ENCODE results near the gene ZFP92.

ZFP92 gene

DNA sequence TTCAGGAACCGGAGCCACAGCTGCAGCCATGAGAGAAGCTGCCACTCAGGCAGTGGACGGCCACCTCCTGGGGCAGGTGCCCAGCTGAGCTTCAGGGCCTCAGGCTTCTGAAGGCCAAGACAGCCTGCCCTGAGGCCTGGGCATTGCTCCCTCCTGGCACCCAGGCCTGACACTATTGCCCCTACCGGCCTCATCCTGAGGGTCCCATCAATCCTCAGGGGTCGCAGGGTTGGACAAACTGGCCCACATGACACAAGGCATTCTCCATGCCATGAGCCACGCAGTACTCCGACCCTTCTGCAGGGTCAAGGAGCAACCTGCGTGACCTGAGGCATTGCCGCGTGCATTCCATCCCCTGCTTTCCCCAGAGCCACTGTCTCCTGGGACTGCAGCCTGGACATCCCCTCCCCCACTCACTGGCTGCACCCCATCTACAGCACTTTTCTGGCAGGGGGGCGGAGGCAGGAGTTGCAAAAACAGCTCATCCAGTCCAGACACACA, 3.0 kb upstream of the ZFP92 start:
- DNase-seq (ENCODE audit: low read depth, low spot score), result no peak

- no peak for DNase-seq (ENCODE audit: low read depth, low spot score)
Measured at GRCh38 chrX:153408871-153409351, 2.4 kb upstream of the ZFP92 start.

GRCh38 chrX:153409414-153410101, 1.7 kb upstream of the ZFP92 start:
- DNase-seq (ENCODE audit: low read depth, low spot score), result no peak

DNA sequence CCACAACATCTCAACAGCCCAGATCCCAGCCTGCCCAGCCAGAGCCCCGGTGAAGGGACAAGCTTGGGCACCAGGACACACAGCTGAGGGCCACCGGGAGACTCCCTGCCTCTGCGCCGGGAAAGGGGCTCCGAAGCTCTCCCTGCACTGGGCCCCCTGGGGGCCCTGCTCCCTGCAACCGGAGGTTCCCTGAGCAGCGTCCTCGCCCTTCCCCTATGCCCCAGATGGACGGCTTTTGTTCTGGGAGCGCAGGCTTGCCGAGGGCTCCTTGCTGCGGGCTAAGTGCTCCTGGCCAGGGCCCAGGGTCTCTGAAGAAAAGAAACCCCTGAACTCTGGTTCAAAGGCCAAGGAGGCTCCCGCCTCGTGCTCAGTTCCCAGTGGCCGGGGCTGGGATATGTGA, 899 bp upstream of the ZFP92 start:
- DNase-seq (ENCODE audit: low read depth, low spot score), result no peak

- no peak for DNase-seq (ENCODE audit: low read depth, low spot score)
Measured at GRCh38 chrX:153410888-153411254, 401 bp upstream of the ZFP92 start.

- no peak for DNase-seq (ENCODE audit: low read depth, low spot score)
Measured at GRCh38 chrX:153411988-153412574, 809 bp downstream of the ZFP92 start.

GRCh38 chrX:153412746-153413720, 1.8 kb downstream of the ZFP92 start:
- no peak for DNase-seq (ENCODE audit: low read depth, low spot score)

- DNase-seq (ENCODE audit: low read depth, low spot score), result no peak
Measured at GRCh38 chrX:153413731-153414130, 2.5 kb downstream of the ZFP92 start.

DNA sequence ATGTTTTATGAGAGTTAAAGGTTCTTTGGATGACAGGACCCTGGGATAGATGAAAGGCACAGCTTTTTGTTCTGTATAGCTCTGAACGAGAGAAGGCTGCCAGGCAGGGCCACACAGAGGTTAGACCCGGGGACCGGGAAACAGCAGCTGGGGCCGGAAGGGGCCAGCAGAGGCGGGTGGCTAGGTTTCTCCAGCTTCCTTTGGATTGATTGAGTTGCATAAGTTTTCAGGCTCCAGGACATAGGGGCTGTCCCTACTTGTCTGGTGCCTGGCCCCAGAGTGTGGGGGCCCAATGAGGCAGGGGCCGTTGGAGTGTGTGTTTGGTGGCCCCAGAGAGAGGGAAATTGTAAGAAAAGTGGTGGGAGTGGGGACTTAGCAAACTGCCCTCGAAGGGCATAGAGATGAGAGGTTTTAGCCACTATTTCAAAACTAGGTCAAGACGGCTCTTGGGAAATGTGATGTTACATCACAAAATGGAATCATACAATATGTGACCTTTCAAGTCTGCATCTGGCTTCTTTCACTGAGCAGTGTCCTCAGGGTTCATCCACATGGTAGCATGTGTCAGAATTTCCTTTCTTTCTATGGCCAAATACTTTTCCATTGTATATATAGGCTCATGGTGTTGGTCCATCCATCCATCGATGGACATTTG, 3.7 kb downstream of the ZFP92 start:
- DNase-seq (ENCODE audit: low read depth, low spot score), result no peak

DNA sequence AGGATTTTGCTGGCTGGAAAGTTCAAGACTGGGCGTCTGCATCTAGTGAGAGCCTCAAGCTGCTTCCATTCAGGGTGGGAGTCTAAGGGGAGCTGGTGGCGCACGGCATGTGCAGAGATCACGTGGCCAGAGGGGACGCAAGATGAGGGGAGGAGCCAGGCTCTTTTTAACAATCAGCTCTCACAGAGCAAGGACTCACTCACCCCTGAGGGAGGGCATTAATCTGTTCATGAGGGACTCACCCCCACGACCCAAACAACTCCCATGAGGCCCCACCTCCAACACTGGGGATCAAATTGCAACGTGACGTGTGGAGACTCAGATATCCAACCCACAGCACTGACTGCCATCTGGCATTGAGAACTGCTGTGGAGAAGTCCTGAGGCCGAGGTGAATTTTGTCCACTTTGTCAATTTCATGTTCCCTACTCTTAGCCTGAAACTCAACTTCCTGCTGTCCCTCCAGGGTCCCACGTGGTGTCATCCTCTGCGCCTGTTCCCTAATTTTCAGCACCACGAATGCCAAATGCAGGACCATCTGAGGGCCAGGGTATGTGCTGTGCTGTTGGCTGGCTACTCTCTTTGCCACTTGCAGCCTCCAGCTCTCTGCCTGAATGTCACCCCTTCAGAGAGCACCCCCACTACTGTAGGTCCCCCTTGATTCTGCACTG, 5.6 kb downstream of the ZFP92 start:
- DNase-seq (ENCODE audit: low read depth, low spot score), result no peak

DNA sequence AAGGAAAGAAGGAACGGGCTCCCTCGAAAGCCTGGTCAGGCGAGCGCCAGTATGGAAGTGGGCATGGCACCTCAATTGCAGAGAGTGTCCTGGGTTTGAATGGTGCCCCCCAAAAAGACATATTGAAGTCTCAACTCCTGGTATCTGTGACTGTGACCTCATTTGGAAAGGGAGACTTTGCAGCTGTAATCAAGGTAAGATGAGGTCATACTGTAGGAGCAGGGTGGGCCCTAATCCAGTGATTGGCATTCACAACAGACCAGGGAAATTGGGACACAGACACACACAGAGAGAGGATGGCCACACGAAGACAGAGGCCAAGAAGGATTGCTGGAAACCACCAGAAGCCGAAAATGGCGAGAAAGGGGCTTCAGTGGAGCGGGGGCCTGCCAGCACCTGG, 6.4 kb downstream of the ZFP92 start:
- no peak for DNase-seq (ENCODE audit: low read depth, low spot score)

DNA sequence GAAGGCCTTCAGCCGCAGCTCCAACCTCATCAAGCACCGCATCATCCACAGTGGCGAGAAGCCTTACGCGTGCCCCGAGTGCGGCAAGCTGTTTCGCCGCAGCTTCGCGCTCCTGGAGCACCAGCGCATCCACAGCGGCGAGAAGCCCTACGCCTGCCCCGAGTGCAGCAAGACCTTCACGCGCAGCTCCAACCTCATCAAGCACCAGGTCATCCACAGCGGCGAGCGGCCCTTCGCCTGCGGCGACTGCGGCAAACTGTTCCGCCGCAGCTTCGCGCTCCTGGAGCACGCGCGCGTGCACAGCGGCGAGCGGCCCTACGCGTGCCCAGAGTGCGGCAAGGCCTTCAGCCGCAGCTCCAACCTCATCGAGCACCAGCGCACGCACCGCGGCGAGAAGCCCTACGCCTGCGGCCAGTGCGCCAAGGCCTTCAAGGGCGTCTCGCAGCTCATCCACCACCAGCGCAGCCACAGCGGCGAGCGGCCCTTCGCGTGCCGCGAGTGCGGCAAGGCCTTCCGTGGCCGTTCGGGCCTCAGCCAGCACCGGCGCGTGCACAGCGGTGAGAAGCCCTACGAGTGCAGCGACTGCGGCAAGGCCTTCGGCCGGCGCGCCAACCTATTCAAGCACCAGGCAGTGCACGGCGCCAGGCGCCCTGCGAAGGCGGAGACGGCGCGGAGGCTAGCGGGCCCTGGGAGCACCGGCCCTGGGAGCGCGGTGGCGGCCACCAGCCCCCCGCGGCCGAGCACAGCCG, 9.8 kb downstream of the ZFP92 start:
- no peak for DNase-seq (ENCODE audit: low read depth, low spot score)

DNA sequence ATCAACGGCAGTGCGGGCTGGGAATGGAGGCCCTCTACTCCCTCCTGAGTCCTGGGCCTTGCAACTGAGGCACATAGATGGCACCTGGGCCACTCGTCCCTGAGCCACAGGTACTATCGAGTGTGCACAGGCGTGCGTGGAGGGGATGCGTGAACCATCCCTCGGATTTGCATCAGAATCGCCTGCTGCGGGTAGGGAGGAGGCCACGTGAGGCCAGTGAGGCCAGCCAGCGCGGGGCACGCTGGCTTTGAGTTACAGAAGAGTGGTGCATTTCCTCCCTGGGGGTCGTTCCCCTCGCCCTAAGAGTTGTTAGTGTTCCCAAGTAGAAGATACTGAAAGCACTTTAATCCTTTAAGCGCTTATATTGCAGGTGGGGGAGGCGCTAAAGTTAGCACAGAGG, 10.6 kb downstream of the ZFP92 start:
- DNase-seq (ENCODE audit: low read depth, low spot score), result no peak

- no peak for DNase-seq (ENCODE audit: low read depth, low spot score)
Measured at GRCh38 chrX:153423652-153424051, 12.4 kb downstream of the ZFP92 start.

DNA sequence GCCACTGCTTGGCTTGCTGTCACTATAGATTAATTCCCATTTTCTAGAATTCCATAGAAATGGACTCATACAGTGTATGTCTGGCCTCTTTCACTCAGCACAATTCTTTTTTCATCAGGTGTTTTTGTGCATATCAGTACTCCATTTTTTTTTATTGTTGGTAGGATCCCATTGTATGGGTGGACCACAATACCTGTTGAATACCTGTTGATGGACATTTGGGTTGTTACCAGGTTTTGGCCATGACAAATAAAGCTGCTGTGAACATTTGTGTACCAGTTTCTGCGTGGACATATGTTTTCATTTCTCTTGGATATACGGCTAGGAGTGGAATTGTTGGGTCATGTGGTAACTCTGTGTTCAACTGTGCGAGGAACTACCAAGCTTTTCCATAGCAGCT, 14.9 kb downstream of the ZFP92 start:
- no peak for DNase-seq (ENCODE audit: low read depth, low spot score)

DNA sequence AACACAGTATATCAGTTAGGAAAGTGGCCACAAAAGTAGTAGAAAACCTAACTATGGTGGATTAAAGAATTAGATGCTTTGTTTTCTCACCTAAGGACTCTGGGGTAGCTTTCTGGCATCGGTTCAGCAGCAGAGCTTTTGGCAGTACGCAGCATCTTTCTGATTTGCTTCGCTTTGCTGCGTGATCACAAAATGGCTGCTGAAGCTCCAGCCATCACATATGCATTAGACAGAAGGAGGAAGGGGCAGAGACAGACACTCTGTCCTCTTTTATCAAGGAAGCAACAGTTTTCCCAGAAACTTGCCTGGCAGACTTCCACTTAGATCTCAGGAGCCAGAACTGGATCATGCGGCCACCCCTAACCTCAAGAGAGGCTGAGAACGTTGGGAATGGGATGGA, 19.5 kb downstream of the ZFP92 start:
- DNase-seq (ENCODE audit: low read depth, low spot score), result no peak

- no peak for DNase-seq (ENCODE audit: low read depth, low spot score)
Measured at GRCh38 chrX:153433161-153433680, 21.9 kb downstream of the ZFP92 start.

GRCh38 chrX:153433781-153434285, 22.6 kb downstream of the ZFP92 start:
- no peak for DNase-seq (ENCODE audit: low read depth, low spot score)

GRCh38 chrX:153434801-153435200, 23.5 kb downstream of the ZFP92 start:
- DNase-seq (ENCODE audit: low read depth, low spot score), result no peak

DNA sequence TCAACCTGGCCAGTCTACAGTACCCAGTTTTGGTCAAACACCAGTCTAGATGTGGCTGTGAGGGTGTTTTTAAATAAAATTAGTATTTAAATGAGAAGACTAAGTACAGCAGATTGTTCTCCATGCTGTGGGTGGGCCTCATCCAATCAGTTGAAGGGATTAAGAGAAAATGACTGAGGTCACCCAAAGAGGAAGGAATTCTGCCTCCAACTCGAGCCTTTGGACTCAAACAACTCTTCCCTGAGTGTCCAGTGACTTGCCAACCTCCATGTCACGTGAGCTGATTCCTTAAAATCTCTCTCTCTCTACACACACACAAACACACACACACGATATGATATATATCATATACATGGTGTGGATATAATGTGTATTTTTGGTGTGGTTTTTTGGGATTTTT, 24.6 kb downstream of the ZFP92 start:
- DNase-seq (ENCODE audit: low read depth, low spot score), result no peak
